Osteoblast (primary cell): Measurements from ENCODE around the gene UEVLD. TPM values are rescaled to one million over a fixed set of nuclear protein-coding genes. Genes with fewer than 3 reads are reported as not detected.
"Not testable (repeated sequence)": the region's sequence is repeated elsewhere in the genome, so short reads cannot be mapped to it uniquely, and the experiment has no call there.

ENCODE experiments used
- DNase-seq: peaks from one replicate; pipeline ENCODE4 v3.0.0; 2011; ENCODE audit warnings: low spot score, mixed read lengths; ENCODE audit not compliant: insufficient read length; ENCODE audit errors: missing footprints
- H2AFZ ChIP-seq: 2 replicates; pipeline ENCODE4 v1.6.0; 2011; ENCODE audit warnings: mild to moderate bottlenecking, low read length
- H3K27ac ChIP-seq: 2 replicates; pipeline ENCODE4 v1.5.1; 2011; ENCODE audit warnings: mild to moderate bottlenecking, low read depth, low read length, moderate library complexity
- H3K27me3 ChIP-seq: 2 replicates; pipeline ENCODE4 v1.6.0; 2012; ENCODE audit warnings: mild to moderate bottlenecking, control low read depth, inconsistent platforms, low read length, moderate library complexity; ENCODE audit not compliant: insufficient read depth
- H3K36me3 ChIP-seq: 2 replicates; pipeline ENCODE4 v1.5.1; 2011; ENCODE audit warnings: mild to moderate bottlenecking, low read length, control low read depth, moderate library complexity; ENCODE audit not compliant: insufficient read depth
- H3K4me1 ChIP-seq: 2 replicates; pipeline ENCODE4 v1.5.1; 2011; ENCODE audit warnings: mild to moderate bottlenecking, low read length, control low read depth, moderate library complexity; ENCODE audit not compliant: insufficient read depth
- H3K4me2 ChIP-seq: 2 replicates; pipeline ENCODE4 v1.6.0; 2011; ENCODE audit warnings: mild to moderate bottlenecking, low read length; ENCODE audit not compliant: insufficient read depth
- H3K4me3 ChIP-seq: fragments of 200-600 bp; sonication (generic); 3 replicates; pipeline ENCODE4 v1.5.1; 2012; ENCODE audit warnings: mild to moderate bottlenecking, low read length, inconsistent platforms; ENCODE audit not compliant: insufficient read depth
- H3K79me2 ChIP-seq: 2 replicates; pipeline ENCODE4 v1.6.0; 2012; ENCODE audit warnings: mild to moderate bottlenecking, low read length, control low read depth, inconsistent platforms; ENCODE audit not compliant: insufficient read depth
- H3K9me3 ChIP-seq: 2 replicates; pipeline ENCODE4 v1.5.1; 2011; ENCODE audit warnings: low read depth, low read length, control low read depth
- H4K20me1 ChIP-seq: 2 replicates; pipeline ENCODE4 v1.6.0; 2012; ENCODE audit warnings: mild to moderate bottlenecking, low read length, control low read depth; ENCODE audit not compliant: insufficient read depth
- CTCF ChIP-seq: IDR thresholded peaks from 2 replicates; pipeline ENCODE4 v1.5.1; 2011; ENCODE audit warnings: mild to moderate bottlenecking, low read depth, low read length, moderate library complexity; ENCODE audit errors: extremely low read depth
- total RNA-seq: library from RNA; depleted of rRNA; stranded (reverse); fragments of >200 nt; gene quantifications from 2 replicates; pipeline ENCODE4 v1.2.3, GENCODE V29; 2012

The UEVLD gene
- total RNA-seq, 1 donor, result 26.8 TPM

DNA sequence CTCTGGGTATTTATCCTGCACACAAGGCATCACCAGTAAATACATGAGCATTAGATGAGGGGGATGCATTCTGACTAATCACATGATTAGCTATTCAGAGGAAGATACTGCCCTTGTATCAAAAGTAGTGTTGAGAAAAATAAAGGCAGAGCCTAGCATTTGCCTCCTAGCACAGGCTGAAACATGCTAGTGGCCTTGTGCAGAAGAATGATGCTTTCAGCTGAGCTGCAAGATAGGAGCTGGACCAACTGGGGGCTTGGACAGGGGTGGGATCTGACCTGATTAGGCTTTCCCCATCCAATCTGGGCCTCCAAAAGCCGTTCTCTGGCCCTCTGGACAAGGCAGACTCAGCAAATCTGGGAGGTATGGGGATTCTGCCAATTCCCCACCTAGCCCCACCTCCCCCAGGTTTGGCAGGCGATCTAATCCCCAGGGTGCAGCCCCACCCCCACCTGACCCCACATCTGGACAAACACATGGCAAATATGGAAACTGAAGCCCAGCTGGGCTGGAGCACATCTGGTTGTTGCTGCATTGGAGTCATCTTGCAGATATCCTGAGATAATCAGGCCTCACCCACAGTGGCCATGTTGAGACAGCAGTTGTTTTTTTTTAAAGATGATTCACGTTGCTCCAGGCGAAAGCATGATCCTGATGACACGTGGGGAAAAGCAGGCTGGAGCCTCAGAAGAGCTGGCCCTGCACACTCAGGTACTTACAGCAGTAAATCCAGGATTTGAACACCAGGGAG, 6.6 kb upstream of the UEVLD start:
- TF ChIP-seq CTCF, result no peak
- H3K27ac ChIP-seq, result no peak overlapping the region

DNA sequence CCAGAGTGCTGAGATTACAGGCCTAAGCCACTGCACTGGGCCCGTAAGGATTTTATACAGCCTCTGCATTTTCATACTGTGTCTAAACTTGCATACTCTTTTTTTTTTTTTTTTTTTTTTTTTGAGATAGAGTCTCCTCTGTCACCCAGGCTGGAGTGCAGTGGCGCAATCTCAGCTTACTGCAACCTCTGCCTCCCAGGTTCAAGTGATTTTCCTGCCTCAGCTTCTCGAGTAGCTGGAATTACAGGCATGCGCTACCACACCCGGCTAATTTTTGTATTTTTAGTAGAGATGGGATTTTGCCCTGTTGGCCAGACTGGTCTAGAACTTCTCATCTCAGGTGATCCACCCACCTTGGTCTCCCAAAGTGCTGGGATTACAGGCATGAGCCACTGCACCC, 5.6 kb upstream of the UEVLD start:
- Histone ChIP-seq H3K36me3 (peaks cover 11% of the 10 kb centered on the region), H3K4me1 (peaks cover 17% of the 10 kb centered on the region), H3K79me2 (peaks cover 45% of the 10 kb centered on the region)
- not testable (repeated sequence) for H3K9me3 ChIP-seq, H2AFZ ChIP-seq, H3K4me2 ChIP-seq, H4K20me1 ChIP-seq, H3K27me3 ChIP-seq, H3K4me3 ChIP-seq, DNase-seq, H3K27ac ChIP-seq

More for the DNA sequence above, 6.6 kb upstream of the UEVLD start:
- H3K9me3 ChIP-seq, result no peaks in the 10 kb centered on the region
- H3K4me3 ChIP-seq, result no peak overlapping the region
- H2AFZ ChIP-seq, result no peak overlapping the region
- H3K79me2 ChIP-seq, result peaks cover 34% of the 10 kb centered on the region
- peaks cover 15% of the 10 kb centered on the region for H3K4me1 ChIP-seq
- H4K20me1 ChIP-seq, result peaks cover 3% of the 10 kb centered on the region
- peaks cover 11% of the 10 kb centered on the region for H3K36me3 ChIP-seq
- H3K27me3 ChIP-seq, result no peaks in the 10 kb centered on the region
- DNase-seq, result peak; percentile 68
- no peak overlapping the region for H3K4me2 ChIP-seq

DNA sequence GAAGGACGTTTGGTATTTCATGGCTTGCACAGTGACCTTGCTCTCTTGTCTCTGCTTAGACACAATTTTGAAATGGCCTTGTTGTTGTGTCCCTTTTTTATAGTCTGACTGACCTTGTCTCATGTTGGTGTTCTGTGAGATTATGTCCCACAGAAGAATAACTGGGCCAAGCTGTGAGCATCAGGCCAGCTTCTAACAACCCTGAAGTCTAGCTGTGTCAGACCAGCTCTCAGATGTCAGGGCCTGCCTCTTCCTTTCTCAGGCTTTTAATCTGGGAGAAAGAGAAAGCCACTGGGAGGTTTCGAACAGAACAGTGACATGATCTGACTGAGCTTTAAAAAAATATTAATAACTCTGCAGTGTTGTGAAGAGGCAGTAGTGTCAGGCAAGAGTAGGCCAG, 2.0 kb upstream of the UEVLD start:
- no peak for TF ChIP-seq CTCF
- H3K4me2 ChIP-seq, result peak overlapping the region; percentile 96
- peaks cover 17% of the 10 kb centered on the region for H3K4me1 ChIP-seq
- no peaks in the 10 kb centered on the region for H3K27me3 ChIP-seq
- H3K4me3 ChIP-seq, result no peak overlapping the region
- DNase-seq, result peak; percentile 57
- peaks cover 73% of the 10 kb centered on the region for H3K79me2 ChIP-seq
- no peaks in the 10 kb centered on the region for H4K20me1 ChIP-seq
- H3K27ac ChIP-seq, result no peak overlapping the region
- H2AFZ ChIP-seq, result peak overlapping the region; percentile 11
- no peaks in the 10 kb centered on the region for H3K9me3 ChIP-seq
- H3K36me3 ChIP-seq, result peaks cover 1% of the 10 kb centered on the region

- no peak for DNase-seq
- Histone ChIP-seq H2AFZ (no peak overlapping the region), H3K4me3 (no peak overlapping the region), H3K79me2 (peaks cover 34% of the 10 kb centered on the region), H3K36me3 (peaks cover 9% of the 10 kb centered on the region), H3K4me1 (no peaks in the 10 kb centered on the region), H3K9me3 (no peaks in the 10 kb centered on the region), H3K27me3 (no peaks in the 10 kb centered on the region), H4K20me1 (no peaks in the 10 kb centered on the region), H3K4me2 (no peak overlapping the region), H3K27ac (no peak overlapping the region)
- TF ChIP-seq CTCF, result no peak
Measured at GRCh38 chr11:18581825-18582224, 6.7 kb downstream of the UEVLD start.
